Activated T-helper 17 cell treated with anti-CD3 and anti-CD28 coated beads, Interleukin-2, amount 50 U/mL, for 72 hours (primary cell): ENCODE data around the gene ZBTB40. TPM values are rescaled to one million over a fixed set of nuclear protein-coding genes. Genes with fewer than 3 reads are reported as not detected.

ENCODE experiments used
- ATAC-seq: fragments of 150-1000 bp; cut with Tn5 transposase; replicated peaks from 2 replicates; pipeline ENCODE4 v1.10.0; 2021; ENCODE audit warnings: mild to moderate bottlenecking, moderate library complexity
- H3K27ac Mint-ChIP-seq: one replicate; pipeline ENCODE4 v1.8.0; 2022; ENCODE audit warnings: mixed read lengths
- H3K27me3 Mint-ChIP-seq: one replicate; pipeline ENCODE4 v1.8.0; 2022; ENCODE audit warnings: mixed read lengths
- H3K36me3 Mint-ChIP-seq: one replicate; pipeline ENCODE4 v1.8.0; 2022; ENCODE audit warnings: low read depth, mild to moderate bottlenecking, mixed read lengths
- H3K4me1 Mint-ChIP-seq: one replicate; pipeline ENCODE4 v1.8.0; 2022; ENCODE audit warnings: mixed read lengths
- H3K4me3 Mint-ChIP-seq: one replicate; pipeline ENCODE4 v1.8.0; 2022; ENCODE audit warnings: mild to moderate bottlenecking, mixed read lengths
- H3K9me3 Mint-ChIP-seq: one replicate; pipeline ENCODE4 v1.8.0; 2022; ENCODE audit warnings: mixed read lengths
- total RNA-seq, 2 donors: library from RNA; stranded (reverse); gene quantifications; one replicate each; pipeline ENCODE4 v1.2.3, GENCODE V29; 2022

ZBTB40 gene, protein sequence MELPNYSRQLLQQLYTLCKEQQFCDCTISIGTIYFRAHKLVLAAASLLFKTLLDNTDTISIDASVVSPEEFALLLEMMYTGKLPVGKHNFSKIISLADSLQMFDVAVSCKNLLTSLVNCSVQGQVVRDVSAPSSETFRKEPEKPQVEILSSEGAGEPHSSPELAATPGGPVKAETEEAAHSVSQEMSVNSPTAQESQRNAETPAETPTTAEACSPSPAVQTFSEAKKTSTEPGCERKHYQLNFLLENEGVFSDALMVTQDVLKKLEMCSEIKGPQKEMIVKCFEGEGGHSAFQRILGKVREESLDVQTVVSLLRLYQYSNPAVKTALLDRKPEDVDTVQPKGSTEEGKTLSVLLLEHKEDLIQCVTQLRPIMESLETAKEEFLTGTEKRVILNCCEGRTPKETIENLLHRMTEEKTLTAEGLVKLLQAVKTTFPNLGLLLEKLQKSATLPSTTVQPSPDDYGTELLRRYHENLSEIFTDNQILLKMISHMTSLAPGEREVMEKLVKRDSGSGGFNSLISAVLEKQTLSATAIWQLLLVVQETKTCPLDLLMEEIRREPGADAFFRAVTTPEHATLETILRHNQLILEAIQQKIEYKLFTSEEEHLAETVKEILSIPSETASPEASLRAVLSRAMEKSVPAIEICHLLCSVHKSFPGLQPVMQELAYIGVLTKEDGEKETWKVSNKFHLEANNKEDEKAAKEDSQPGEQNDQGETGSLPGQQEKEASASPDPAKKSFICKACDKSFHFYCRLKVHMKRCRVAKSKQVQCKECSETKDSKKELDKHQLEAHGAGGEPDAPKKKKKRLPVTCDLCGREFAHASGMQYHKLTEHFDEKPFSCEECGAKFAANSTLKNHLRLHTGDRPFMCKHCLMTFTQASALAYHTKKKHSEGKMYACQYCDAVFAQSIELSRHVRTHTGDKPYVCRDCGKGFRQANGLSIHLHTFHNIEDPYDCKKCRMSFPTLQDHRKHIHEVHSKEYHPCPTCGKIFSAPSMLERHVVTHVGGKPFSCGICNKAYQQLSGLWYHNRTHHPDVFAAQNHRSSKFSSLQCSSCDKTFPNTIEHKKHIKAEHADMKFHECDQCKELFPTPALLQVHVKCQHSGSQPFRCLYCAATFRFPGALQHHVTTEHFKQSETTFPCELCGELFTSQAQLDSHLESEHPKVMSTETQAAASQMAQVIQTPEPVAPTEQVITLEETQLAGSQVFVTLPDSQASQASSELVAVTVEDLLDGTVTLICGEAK
- 10 to 100 TPM; 20.4 to 21.4 TPM for total RNA-seq

DNA sequence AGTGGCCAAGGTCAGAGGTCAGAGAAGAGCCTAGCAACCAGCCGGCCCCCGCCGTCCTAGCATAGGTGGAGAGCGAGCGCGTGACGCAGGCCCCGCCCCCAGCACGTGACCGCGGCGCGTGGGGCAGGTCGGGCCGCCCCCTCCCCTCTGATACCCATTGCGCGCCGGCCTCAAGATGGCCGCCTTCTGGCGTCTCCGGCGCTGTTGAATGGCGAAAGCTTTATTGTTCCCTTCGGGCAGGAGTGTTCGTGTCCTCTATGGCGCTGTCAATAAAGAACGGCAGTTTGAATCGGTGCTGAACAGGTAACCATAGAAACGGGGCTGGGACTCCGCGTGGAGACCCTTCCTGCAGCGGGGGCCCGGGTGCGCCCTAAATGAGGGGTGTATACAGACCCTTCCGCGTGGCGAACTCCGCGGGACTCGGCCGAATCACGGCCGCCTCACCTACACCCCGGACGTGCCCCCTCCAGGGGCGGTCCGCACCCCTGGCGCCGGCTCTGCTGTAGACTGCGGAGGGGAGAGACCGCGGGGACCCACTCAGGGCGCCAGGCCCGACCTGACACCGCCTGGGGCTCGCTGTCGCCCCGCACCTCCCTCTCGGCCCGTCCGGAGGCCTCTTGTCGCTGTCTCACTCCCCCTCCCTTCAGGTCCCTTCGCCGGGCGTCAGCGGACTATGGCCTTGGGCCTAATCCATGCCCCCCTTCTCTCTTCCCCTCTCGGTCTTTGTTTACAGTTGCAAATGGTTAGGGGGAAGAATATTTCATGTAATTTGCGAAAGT, at the start of gene ZBTB40:
Gene ZBTB40 (plus strand): TSS at position 150 of the 779 bp plus-strand sequence. CDS start 38,098 bp downstream, outside the sequence.
- H3K9me3 Mint-ChIP-seq, result no peaks in the 10 kb centered on the region
- H3K27ac Mint-ChIP-seq, result peak within 1 kb of the TSS; percentile 85
- peak; percentile 99 for ATAC-seq
- H3K36me3 Mint-ChIP-seq, result peaks cover 12% of the 10 kb centered on the region
- peak within 1 kb of the TSS; percentile 90 for H3K4me3 Mint-ChIP-seq
- no peaks in the 10 kb centered on the region for H3K27me3 Mint-ChIP-seq
- H3K4me1 Mint-ChIP-seq, result peaks cover 19% of the 10 kb centered on the region

DNA sequence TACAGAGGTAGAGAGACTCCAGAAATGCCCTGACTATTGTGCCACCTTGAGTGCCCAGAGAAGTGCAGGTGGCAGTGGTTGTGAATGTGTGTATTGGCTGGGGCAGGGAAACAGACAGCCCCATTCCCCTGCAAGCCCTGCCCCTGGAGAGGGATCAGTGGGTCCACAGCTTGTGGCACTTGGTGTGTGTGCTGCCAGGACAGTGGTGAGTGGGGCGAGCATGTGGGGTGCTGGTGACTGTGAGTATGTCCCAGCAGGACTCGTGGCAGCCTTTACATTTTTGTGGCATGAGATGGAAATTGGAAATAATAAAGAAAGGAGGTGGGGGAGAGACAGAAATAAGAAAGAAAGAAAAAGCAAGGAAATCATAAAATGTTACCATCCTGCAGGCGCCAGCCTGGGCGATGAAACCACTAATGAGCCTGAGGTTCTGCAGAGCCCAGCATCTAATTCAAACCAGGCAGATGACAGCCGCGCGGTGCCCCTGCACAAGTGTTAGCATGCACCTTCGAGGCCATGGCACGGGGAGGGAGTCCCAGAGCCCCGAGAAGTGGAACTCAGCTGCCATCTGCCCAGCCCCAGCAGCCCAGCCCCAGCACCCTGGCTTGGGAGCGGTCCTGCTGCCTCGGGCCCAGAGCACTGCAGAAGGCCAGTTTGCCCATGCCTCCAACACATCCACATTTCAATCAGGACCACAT, 49.1 kb upstream of the ZBTB40 start:
- H3K9me3 Mint-ChIP-seq, result no peaks in the 10 kb centered on the region
- ATAC-seq, result no peak
- no peaks in the 10 kb centered on the region for H3K36me3 Mint-ChIP-seq
- H3K27ac Mint-ChIP-seq, result no peak overlapping the region
- H3K4me1 Mint-ChIP-seq, result peaks cover 8% of the 10 kb centered on the region
- H3K4me3 Mint-ChIP-seq, result no peak overlapping the region
- peaks cover 57% of the 10 kb centered on the region for H3K27me3 Mint-ChIP-seq

DNA sequence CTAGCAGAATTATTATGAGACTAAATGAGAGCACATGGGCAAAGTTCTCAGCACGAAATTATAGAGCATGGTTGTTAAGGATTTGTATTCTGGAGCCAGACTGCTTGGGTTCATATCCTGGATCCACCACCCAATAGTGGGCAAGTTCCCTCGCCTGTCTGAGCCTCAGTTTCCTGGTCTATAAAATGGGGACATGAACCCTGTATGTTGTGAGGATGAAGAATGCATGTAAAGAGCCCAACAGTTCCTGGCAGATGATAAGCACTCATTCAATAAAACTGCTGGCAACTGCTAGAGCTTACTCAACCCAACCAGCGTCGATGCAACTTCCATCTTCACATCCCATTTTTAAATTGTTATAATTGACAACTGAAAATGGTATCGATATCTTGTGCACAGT, 47.2 kb upstream of the ZBTB40 start:
- Mint-ChIP-seq H3K27ac (no peak overlapping the region), H3K4me3 (no peak overlapping the region), H3K9me3 (no peaks in the 10 kb centered on the region), H3K4me1 (peaks cover 5% of the 10 kb centered on the region), H3K27me3 (peaks cover 48% of the 10 kb centered on the region), H3K36me3 (no peaks in the 10 kb centered on the region)
- no peak for ATAC-seq

DNA sequence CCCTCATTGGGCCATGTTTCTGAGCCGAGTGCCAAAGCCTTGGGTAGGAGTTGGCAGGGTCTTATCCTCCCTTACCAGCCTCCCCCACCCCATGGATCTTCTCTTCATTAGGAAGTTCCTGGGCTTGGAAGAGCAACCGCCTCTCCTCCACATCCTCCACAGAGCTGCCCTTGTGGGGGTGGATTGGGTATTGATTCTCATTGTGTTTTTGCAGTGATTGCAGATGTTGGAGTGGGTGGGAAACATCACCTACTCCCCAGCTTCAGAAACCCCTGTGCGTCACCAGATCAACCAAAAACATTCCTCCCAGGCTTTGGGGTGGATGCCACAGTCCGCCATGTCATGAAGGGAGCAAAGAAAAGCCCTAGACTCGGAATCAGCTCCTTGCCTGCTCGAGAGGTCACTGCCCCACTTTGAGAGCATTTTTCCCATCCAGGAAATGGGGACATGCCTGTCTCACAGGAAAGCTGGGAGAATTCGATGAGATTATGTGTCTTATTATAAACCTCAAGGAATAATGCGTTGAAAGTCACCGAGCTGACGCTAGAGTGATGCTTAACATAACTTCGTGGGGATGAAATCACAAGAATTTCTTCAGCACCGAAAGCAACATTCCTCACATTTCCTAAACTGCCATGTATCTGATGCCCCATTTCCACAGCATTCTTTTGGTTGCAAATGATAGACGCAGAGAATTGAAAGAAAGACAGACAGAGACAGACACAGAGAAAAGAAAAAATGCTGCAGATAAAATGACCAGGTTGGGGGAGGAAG, 44.7 kb upstream of the ZBTB40 start:
- Mint-ChIP-seq H3K27me3 (peaks cover 31% of the 10 kb centered on the region), H3K27ac (no peak overlapping the region), H3K4me1 (no peaks in the 10 kb centered on the region), H3K9me3 (no peaks in the 10 kb centered on the region), H3K4me3 (no peak overlapping the region), H3K36me3 (no peaks in the 10 kb centered on the region)
- ATAC-seq, result no peak

DNA sequence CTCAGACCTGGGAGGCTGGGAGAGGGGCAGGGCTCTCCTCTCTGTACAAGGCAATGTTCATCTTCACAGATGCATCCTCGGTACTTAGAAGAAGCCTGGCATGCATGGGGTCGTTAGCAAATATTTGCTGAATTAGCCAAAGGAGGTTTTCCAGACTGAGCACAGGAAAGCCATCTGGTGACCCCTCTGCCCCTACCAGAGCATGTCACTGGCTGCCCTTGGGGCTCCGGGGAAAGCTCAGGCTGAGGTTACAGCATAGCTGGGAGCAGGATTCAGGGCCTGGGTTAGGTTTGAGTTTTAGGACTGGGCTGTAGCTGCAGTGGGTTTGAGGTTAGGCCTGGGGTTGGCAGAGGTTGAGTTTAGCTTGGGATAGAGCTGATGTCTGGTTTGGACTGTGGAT, 43.4 kb upstream of the ZBTB40 start:
- Mint-ChIP-seq H3K27me3 (peaks cover 24% of the 10 kb centered on the region), H3K4me1 (no peaks in the 10 kb centered on the region)

DNA sequence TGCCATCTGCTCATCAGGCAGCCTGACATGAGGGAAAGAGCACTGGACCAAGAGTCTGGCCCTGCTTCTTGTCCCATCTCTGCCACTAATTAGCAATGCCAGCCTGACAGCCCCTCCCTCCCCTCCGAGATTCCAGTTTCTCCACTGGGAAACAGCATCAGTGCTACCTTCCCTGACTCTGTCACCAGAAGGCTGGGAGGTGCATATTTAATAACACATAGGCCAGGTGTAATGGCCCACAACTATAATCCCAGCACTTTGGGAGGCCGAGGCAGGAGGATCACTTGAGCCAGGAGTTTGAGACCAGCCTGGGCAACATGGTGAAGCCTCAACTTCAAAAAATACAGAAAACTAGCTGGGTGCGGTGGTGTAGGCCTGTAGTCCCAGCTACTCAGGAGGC, 41.2 kb upstream of the ZBTB40 start:
- Mint-ChIP-seq H3K27ac (no peak overlapping the region), H3K27me3 (peaks cover 11% of the 10 kb centered on the region), H3K4me1 (no peaks in the 10 kb centered on the region), H3K4me3 (no peak overlapping the region), H3K9me3 (no peaks in the 10 kb centered on the region), H3K36me3 (no peaks in the 10 kb centered on the region)
- no peak for ATAC-seq

More for the DNA sequence above, 43.4 kb upstream of the ZBTB40 start:
- H3K4me3 Mint-ChIP-seq, result no peak overlapping the region
- H3K27ac Mint-ChIP-seq, result no peak overlapping the region
- H3K9me3 Mint-ChIP-seq, result no peaks in the 10 kb centered on the region
- ATAC-seq, result no peak
- no peaks in the 10 kb centered on the region for H3K36me3 Mint-ChIP-seq

DNA sequence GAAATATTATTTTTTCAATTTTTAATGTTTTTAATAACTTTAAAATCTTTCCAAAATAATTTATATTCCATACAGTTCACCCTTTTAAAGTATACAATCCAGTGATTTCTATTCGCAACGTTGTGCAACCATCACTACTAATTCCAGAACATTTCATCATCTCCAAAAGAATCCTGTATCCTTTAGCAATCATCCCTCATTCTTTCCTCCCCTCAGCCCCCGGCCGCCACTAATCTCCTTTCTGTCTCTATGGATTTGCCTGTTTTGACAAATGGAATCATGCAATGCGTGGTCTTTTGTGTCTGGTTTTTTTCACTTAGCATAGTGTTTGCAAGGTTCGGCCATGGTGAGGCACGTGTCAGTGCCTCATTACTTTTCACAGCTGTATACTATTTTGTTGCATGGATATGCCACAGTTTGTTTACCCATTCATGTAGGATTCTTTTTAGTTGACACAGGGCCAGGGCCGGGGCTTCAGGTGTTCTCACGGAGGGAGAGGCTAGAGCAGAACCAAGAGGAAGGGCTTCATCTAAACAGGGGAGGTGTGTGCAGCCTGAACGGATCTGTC, 40.6 kb upstream of the ZBTB40 start:
- Mint-ChIP-seq H3K4me3 (no peak overlapping the region), H3K36me3 (no peaks in the 10 kb centered on the region), H3K4me1 (no peaks in the 10 kb centered on the region), H3K9me3 (no peaks in the 10 kb centered on the region), H3K27me3 (peaks cover 5% of the 10 kb centered on the region), H3K27ac (no peak overlapping the region)
- no peak for ATAC-seq

DNA sequence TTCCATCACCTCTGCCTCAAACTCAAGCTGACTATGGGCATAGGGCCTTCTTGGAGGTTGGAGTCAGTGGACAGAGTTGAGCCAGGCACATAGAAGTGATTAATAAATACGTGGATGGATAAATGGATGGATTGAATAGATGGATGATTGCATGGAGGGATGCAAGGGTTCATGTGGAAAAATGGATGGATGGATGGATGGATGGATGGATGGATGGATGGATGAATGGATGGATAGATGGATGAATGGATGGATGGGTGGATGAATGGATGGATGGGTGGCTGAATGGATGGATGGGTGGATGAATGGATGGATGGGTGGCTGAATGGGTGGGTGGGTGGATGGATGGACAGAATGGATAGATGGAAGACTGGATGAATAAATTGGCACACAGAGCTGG, 40.1 kb upstream of the ZBTB40 start:
- peaks cover 5% of the 10 kb centered on the region for H3K27me3 Mint-ChIP-seq
- H3K4me1 Mint-ChIP-seq, result no peaks in the 10 kb centered on the region
- no peaks in the 10 kb centered on the region for H3K9me3 Mint-ChIP-seq
- ATAC-seq, result no peak
- H3K36me3 Mint-ChIP-seq, result no peaks in the 10 kb centered on the region
- H3K4me3 Mint-ChIP-seq, result no peak overlapping the region
- H3K27ac Mint-ChIP-seq, result no peak overlapping the region

DNA sequence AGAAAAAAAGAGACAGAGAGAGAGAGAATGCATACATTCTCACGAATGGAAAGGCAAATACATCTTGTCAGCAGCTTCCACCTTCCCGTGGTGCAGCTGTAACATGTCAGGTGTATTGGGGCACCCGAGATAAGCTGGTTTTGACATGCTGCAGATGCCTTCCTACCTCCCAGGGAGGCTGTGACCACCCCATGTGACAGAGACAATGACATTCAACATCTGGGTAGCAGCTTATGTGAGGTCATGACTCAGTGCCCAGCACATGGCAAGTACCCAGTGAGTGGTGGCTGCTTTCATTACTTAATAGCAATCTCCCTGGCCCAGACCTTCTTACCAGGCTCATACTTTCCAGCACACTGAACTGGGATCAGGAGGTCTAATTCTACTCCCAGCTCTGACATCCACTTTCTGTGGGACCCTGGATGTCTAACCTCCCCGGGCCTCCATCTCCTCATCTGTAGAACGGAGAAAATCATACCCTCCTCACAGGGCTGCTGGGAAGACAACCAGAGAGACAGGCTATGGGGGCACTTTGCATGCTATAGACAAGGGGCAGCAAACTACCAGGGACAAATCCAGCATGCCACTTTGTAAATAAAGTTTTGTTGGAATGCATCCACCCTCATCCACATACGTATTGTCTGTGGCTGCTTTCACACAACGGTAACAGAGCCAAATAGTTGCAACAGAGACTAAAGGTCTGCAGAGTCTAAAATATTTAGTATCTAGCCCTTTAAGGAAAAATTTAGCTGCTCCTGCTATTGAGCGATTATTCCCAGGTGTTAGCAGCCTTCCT, 38.5 kb upstream of the ZBTB40 start:
- Mint-ChIP-seq H3K27me3 (peaks cover 5% of the 10 kb centered on the region), H3K4me1 (no peaks in the 10 kb centered on the region), H3K9me3 (no peaks in the 10 kb centered on the region), H3K4me3 (no peak overlapping the region), H3K36me3 (no peaks in the 10 kb centered on the region), H3K27ac (no peak overlapping the region)
- no peak for ATAC-seq

DNA sequence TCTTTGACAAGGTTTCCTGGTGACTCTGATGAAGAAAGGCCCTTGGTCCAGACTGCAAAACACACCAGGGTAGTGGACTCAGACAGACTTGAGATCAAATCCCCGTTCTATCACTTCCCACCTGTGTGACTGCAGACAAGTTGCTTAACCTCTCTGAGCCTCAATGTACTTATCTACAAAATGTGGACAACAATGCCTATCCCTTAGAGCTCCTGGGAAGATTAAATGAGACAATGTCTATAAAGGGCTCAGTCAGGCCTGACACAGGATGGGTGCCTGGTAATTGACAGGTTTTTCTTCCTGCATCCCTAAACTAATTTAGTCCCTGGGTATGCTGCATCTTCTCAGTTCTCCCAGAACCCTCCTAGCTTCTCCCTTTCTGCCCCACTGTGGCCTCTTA, 37.9 kb upstream of the ZBTB40 start:
- Mint-ChIP-seq H3K4me1 (no peaks in the 10 kb centered on the region), H3K36me3 (no peaks in the 10 kb centered on the region), H3K4me3 (no peak overlapping the region), H3K27ac (no peak overlapping the region), H3K9me3 (no peaks in the 10 kb centered on the region), H3K27me3 (peaks cover 12% of the 10 kb centered on the region)
- ATAC-seq, result no peak

DNA sequence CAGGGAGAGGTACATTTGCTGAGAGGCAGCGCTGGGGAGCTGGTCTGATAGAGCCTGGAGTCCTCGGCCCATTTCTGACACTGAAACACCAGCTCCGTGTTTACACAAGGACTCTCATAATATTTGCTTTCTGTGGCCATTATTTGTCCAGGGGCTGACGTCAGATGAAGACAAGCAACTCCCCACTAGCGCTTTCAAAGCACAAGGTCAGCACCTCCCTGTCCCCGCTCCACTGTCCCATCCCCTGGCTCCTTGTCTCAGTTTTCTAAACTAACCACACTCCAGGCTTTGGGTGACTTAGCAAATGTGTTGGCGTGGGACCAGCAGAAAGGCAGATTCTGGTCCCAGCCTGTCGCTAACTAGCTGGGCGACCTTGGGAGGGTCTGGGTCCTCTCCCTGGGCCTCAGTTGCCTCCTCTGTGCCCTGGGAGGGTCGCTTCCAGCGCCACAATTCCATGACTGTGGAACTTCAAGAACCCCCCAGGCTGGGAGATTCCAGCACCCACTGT, 37.4 kb upstream of the ZBTB40 start:
- ATAC-seq, result no peak
- no peaks in the 10 kb centered on the region for H3K9me3 Mint-ChIP-seq

DNA sequence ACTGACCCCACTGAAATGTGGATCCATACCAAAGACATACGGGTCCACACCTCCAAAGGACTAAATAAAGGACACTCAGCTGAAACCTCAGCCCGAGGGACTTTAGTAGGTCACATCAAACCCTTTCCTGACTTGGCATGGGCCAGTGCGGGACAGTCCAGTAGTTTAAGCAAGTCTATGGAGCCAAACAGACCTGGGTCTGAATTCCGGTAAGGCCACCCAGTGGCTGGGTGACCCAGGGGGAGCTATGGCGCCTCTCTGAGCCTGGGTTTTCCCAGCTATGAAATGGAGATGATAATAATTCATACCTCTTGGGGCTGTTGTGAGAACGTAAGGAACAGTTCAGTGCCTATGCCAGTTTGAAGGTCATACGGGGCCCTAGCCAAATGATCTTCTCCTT, 36.2 kb upstream of the ZBTB40 start:
- H3K4me1 Mint-ChIP-seq, result no peaks in the 10 kb centered on the region
- H3K27me3 Mint-ChIP-seq, result peaks cover 26% of the 10 kb centered on the region
- no peaks in the 10 kb centered on the region for H3K36me3 Mint-ChIP-seq
- ATAC-seq, result no peak
- no peak overlapping the region for H3K27ac Mint-ChIP-seq
- no peak overlapping the region for H3K4me3 Mint-ChIP-seq
- H3K9me3 Mint-ChIP-seq, result no peaks in the 10 kb centered on the region

More for the DNA sequence above, 37.4 kb upstream of the ZBTB40 start:
- H3K4me1 Mint-ChIP-seq, result no peaks in the 10 kb centered on the region
- H3K27ac Mint-ChIP-seq, result no peak overlapping the region
- H3K36me3 Mint-ChIP-seq, result no peaks in the 10 kb centered on the region
- H3K4me3 Mint-ChIP-seq, result no peak overlapping the region
- H3K27me3 Mint-ChIP-seq, result peaks cover 16% of the 10 kb centered on the region
